IPS DF 6.9 (cell line): ENCODE data around the gene ACOX1.

Experiments
- DNase-seq: peaks from one replicate; pipeline ENCODE4 v3.0.0-alpha.2; 2013; ENCODE audit warnings: low read depth, low spot score
- H3K27ac ChIP-seq: one replicate; pipeline ENCODE4 v1.5.1; 2013; ENCODE audit warnings: low read length, control low read depth
- H3K27me3 ChIP-seq: 2 replicates; pipeline ENCODE4 v1.6.1; 2013; ENCODE audit warnings: mild to moderate bottlenecking, low read length; ENCODE audit not compliant: control insufficient read depth, insufficient read depth
- H3K36me3 ChIP-seq: 2 replicates; pipeline ENCODE4 v1.6.1; 2013; ENCODE audit warnings: low read length; ENCODE audit not compliant: control insufficient read depth, insufficient read depth
- H3K4me1 ChIP-seq: 2 replicates; pipeline ENCODE4 v1.6.1; 2013; ENCODE audit warnings: low read length; ENCODE audit not compliant: control insufficient read depth, insufficient read depth
- H3K4me3 ChIP-seq: 2 replicates; pipeline ENCODE4 v1.5.1; 2013; ENCODE audit warnings: mild to moderate bottlenecking, low read length
- H3K9me3 ChIP-seq: 2 replicates; pipeline ENCODE4 v1.6.1; 2013; ENCODE audit warnings: low read length, inconsistent platforms; ENCODE audit not compliant: control insufficient read depth, insufficient read depth
- WGBS: extraction: QIAGEN DNeasy Blood & Tissue Kit; methylation state at CpG from one replicate; pipeline ENCODE4 v1.1.7; 2013; ENCODE audit warnings: mixed read lengths, missing lambda C conversion rate; ENCODE audit not compliant: insufficient read length, insufficient coverage; 5-methylcytosine and 5-hydroxymethylcytosine counted together

ACOX1 gene

DNA sequence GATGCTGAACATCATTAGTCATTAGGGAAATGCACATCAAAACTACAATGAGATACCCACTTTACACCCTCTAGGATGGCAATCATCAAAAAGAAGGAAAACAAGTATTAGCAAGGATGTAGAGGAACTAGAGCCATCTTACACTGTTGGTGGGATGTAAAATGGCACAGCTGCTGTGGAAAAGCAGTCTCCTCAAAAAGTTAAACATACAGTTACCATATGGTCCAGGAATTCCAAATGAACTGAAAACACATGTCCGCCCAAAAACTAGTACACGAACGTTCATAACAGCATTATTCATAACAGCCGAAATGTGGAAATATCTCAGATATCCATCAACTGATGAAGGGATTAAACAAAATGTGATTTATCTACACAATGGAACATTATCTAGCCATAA, 45.2 kb downstream of the ACOX1 start:
- Histone ChIP-seq H3K4me1 (no peaks in the 10 kb centered on the region), H3K4me3 (no peak overlapping the region), H3K36me3 (no peaks in the 10 kb centered on the region), H3K9me3 (no peaks in the 10 kb centered on the region), H3K27me3 (no peaks in the 10 kb centered on the region), H3K27ac (no peak overlapping the region)
- no CpG with 5 or more reads among the region's 4 CpGs for WGBS
- DNase-seq: no peak

DNA sequence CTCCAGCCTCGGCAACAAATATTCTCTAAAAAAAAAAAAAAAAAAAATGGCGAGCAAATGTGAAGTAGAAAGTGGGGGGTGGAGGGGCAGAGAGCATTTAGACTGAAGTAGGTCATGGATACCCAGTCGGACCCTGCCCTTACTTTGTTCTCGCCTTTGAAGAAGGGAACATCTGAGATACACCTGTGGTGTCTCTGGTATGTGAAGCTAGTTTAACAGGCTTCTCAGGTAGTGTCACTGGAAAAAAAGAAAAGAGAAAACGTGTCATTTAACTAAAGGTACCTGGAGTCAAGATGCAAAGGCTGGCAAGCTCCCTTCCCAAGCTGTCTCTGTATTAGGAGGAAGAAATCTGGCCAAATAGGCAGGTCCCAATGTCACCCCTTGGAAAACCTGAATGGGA, 46.1 kb downstream of the ACOX1 start:
- Histone ChIP-seq H3K4me1 (no peaks in the 10 kb centered on the region), H3K27me3 (no peaks in the 10 kb centered on the region), H3K4me3 (no peak overlapping the region), H3K27ac (no peak overlapping the region), H3K36me3 (no peaks in the 10 kb centered on the region), H3K9me3 (no peaks in the 10 kb centered on the region)
- no peak for DNase-seq
- WGBS: no CpG with 5 or more reads among the region's 5 CpGs

DNA sequence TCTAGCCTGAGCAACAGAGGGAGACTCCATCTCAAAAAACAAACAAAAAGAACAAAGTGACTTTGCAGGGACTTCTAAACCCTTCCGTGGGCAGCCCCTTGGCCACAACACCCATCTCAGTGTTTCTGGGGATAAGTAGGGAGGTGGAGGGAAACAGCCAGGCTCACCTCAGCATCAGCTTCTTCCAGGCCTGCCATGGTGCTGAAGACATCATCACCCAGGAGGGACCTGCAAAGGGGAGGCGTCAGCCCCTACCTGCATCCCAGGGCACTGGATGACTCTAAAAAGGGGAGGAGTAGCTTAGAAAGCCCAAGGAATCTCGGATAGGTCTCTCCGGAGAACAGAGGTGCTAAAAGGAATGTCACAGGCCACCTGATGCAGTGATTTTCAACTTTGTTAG, 47.9 kb downstream of the ACOX1 start:
- H3K36me3 ChIP-seq: no peaks in the 10 kb centered on the region
- no peaks in the 10 kb centered on the region for H3K4me1 ChIP-seq
- no peak overlapping the region for H3K27ac ChIP-seq
- no peak for DNase-seq
- no CpG with 5 or more reads among the region's 4 CpGs for WGBS
- H3K27me3 ChIP-seq: no peaks in the 10 kb centered on the region
- H3K4me3 ChIP-seq: no peak overlapping the region
- no peaks in the 10 kb centered on the region for H3K9me3 ChIP-seq

DNA sequence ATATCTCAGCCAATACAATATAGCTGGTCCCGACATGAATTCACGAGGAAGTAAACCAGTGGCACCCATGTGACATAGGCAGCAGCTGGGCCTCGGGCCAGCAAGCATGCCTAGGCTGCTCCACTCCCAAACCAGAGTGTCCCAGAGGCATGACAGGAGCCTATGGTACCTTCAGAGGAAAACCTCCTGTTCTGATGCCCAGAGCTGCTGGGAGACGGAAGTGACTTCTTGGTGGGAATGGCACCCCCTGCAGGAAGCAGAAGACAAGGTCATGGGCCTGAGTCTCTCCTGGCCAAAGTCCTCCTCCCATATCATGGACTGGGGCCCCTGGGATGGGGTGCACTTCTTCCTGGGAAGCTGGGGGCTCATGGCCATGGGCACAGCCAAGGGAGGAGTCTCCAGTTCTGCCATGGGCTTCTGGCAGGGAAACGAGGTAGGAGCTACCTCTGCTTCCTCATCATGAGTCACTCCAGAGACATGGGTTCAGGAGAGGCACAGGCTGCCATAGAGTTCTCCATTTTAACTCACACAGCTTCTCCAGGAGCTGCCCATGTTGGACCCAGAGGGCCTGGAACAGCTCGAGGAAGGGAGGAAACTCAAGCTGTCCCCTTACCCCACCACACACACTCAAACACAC, 51.6 kb downstream of the ACOX1 start:
- no peaks in the 10 kb centered on the region for H3K9me3 ChIP-seq
- no peaks in the 10 kb centered on the region for H3K4me1 ChIP-seq
- no peak for DNase-seq
- no peak overlapping the region for H3K4me3 ChIP-seq
- H3K27ac ChIP-seq: no peak overlapping the region
- H3K36me3 ChIP-seq: peaks cover 7% of the 10 kb centered on the region; the same call in 1 of the 2 replicates
- no peaks in the 10 kb centered on the region for H3K27me3 ChIP-seq
- no CpG with 5 or more reads among the region's 6 CpGs for WGBS

DNA sequence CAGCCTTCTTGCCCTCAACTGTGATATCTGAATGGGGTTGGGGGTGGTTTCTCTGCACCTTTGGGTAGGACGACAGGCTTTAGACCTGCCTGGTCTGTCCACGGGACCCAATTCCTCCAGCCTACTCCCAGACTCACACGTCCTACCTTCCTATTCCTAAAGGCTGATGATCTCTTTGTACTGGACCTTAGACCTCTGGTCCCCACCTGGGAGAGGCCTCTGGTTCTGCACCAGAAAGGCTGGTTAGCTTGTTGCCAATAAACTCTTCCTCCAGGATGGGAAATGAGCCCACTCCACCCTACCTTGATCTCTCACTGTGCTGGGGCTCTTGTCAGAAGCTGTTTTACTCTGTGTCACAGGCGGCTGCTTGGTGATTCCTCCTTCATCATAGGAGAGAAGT, 52.5 kb downstream of the ACOX1 start:
- H3K9me3 ChIP-seq: no peaks in the 10 kb centered on the region
- peaks cover 7% of the 10 kb centered on the region; the same call in 1 of the 2 replicates for H3K36me3 ChIP-seq
- H3K4me1 ChIP-seq: no peaks in the 10 kb centered on the region
- H3K4me3 ChIP-seq: no peak overlapping the region
- H3K27me3 ChIP-seq: no peaks in the 10 kb centered on the region
- WGBS: no CpG with 5 or more reads among the region's 4 CpGs
- no peak for DNase-seq
- no peak overlapping the region for H3K27ac ChIP-seq

DNA sequence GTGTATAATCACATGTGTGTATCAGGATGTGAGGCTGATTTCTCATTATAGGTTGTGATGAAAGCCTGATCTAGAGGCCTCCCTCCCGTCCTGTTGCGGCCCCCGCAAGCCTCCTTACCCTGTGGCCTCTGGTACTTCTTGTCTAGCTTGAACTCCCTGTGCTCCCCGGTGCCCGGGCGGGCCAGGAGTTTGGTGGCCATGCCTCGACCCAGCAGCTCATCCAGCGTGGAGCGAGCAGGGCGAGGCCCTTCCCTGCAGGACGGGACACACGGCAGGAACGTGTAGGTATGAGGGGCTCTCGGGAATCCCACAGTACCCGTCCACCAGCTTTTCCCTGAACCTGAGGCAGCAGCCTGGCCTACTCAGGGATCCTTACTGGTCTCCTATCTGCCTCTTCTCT, 53.1 kb downstream of the ACOX1 start:
- no CpG with 5 or more reads among the region's 15 CpGs for WGBS
- Histone ChIP-seq H3K9me3 (no peaks in the 10 kb centered on the region), H3K4me1 (no peaks in the 10 kb centered on the region), H3K27me3 (no peaks in the 10 kb centered on the region), H3K4me3 (no peak overlapping the region), H3K36me3 (peaks cover 7% of the 10 kb centered on the region; the same call in 1 of the 2 replicates), H3K27ac (no peak overlapping the region)
- DNase-seq: no peak

GRCh38 chr17:75925103-75925502, 53.9 kb downstream of the ACOX1 start:
- Histone ChIP-seq H3K9me3 (no peaks in the 10 kb centered on the region), H3K4me1 (no peaks in the 10 kb centered on the region), H3K36me3 (peaks cover 7% of the 10 kb centered on the region; the same call in 1 of the 2 replicates), H3K27me3 (no peaks in the 10 kb centered on the region), H3K4me3 (no peak overlapping the region), H3K27ac (no peak overlapping the region)
- no CpG with 5 or more reads among the region's 11 CpGs for WGBS
- DNase-seq: no peak

- no CpG with 5 or more reads among the region's 19 CpGs for WGBS
- Histone ChIP-seq H3K4me3 (no peak overlapping the region), H3K4me1 (no peaks in the 10 kb centered on the region), H3K36me3 (peaks cover 7% of the 10 kb centered on the region; the same call in 1 of the 2 replicates), H3K27ac (no peak overlapping the region), H3K9me3 (no peaks in the 10 kb centered on the region), H3K27me3 (no peaks in the 10 kb centered on the region)
- DNase-seq: no peak
These were observed 55.7 kb downstream of the ACOX1 start for GRCh38 chr17:75922963-75923874.

GRCh38 chr17:75922173-75922961, 56.6 kb downstream of the ACOX1 start:
- Histone ChIP-seq H3K9me3 (no peaks in the 10 kb centered on the region), H3K36me3 (peaks cover 7% of the 10 kb centered on the region; the same call in 1 of the 2 replicates), H3K4me3 (no peak overlapping the region), H3K27ac (no peak overlapping the region), H3K27me3 (no peaks in the 10 kb centered on the region), H3K4me1 (no peaks in the 10 kb centered on the region)
- DNase-seq: no peak
- WGBS: no CpG with 5 or more reads among the region's 18 CpGs

DNA sequence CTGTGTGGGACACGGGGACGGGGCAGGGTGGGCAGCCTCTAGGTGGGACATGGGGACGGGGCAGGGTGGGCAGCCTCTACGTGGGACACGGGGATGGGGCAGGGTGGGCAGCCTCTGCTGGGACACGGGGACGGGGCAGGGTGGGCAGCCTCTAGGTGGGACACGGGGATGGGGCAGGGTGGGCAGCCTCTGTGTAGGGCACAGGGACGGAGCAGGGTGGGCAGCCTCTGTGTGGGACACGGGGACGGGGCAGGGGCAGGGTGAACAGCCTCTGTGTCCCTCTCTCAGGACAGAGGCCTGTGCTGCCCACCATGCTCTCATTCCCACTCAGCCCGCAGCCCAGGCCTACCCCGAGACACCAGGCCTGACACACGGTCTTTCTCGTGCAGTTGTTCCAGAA, 57.4 kb downstream of the ACOX1 start:
- Histone ChIP-seq H3K4me3 (no peak overlapping the region), H3K27ac (no peak overlapping the region), H3K27me3 (no peaks in the 10 kb centered on the region), H3K36me3 (peaks cover 7% of the 10 kb centered on the region; the same call in 1 of the 2 replicates), H3K9me3 (no peaks in the 10 kb centered on the region), H3K4me1 (no peaks in the 10 kb centered on the region)
- no peak for DNase-seq
- no CpG with 5 or more reads among the region's 15 CpGs for WGBS
